Osteoblast (primary cell): ENCODE data around the gene IQCM. TPM values are rescaled to one million over a fixed set of nuclear protein-coding genes. Genes with fewer than 3 reads are reported as not detected.

Source experiments
- DNase-seq: peaks from one replicate; pipeline ENCODE4 v3.0.0; 2011; ENCODE audit warnings: low spot score, mixed read lengths; ENCODE audit not compliant: insufficient read length; ENCODE audit errors: missing footprints
- H2AFZ ChIP-seq: 2 replicates; pipeline ENCODE4 v1.6.0; 2011; ENCODE audit warnings: mild to moderate bottlenecking, low read length
- H3K27ac ChIP-seq: 2 replicates; pipeline ENCODE4 v1.5.1; 2011; ENCODE audit warnings: mild to moderate bottlenecking, low read depth, low read length, moderate library complexity
- H3K27me3 ChIP-seq: 2 replicates; pipeline ENCODE4 v1.6.0; 2012; ENCODE audit warnings: mild to moderate bottlenecking, control low read depth, inconsistent platforms, low read length, moderate library complexity; ENCODE audit not compliant: insufficient read depth
- H3K36me3 ChIP-seq: 2 replicates; pipeline ENCODE4 v1.5.1; 2011; ENCODE audit warnings: mild to moderate bottlenecking, low read length, control low read depth, moderate library complexity; ENCODE audit not compliant: insufficient read depth
- H3K4me1 ChIP-seq: 2 replicates; pipeline ENCODE4 v1.5.1; 2011; ENCODE audit warnings: mild to moderate bottlenecking, low read length, control low read depth, moderate library complexity; ENCODE audit not compliant: insufficient read depth
- H3K4me2 ChIP-seq: 2 replicates; pipeline ENCODE4 v1.6.0; 2011; ENCODE audit warnings: mild to moderate bottlenecking, low read length; ENCODE audit not compliant: insufficient read depth
- H3K4me3 ChIP-seq: fragments of 200-600 bp; sonication (generic); 3 replicates; pipeline ENCODE4 v1.5.1; 2012; ENCODE audit warnings: mild to moderate bottlenecking, low read length, inconsistent platforms; ENCODE audit not compliant: insufficient read depth
- H3K79me2 ChIP-seq: 2 replicates; pipeline ENCODE4 v1.6.0; 2012; ENCODE audit warnings: mild to moderate bottlenecking, low read length, control low read depth, inconsistent platforms; ENCODE audit not compliant: insufficient read depth
- H3K9me3 ChIP-seq: 2 replicates; pipeline ENCODE4 v1.5.1; 2011; ENCODE audit warnings: low read depth, low read length, control low read depth
- H4K20me1 ChIP-seq: 2 replicates; pipeline ENCODE4 v1.6.0; 2012; ENCODE audit warnings: mild to moderate bottlenecking, low read length, control low read depth; ENCODE audit not compliant: insufficient read depth
- CTCF ChIP-seq: IDR thresholded peaks from 2 replicates; pipeline ENCODE4 v1.5.1; 2011; ENCODE audit warnings: mild to moderate bottlenecking, low read depth, low read length, moderate library complexity; ENCODE audit errors: extremely low read depth
- total RNA-seq: library from RNA; depleted of rRNA; stranded (reverse); fragments of >200 nt; gene quantifications from 2 replicates; pipeline ENCODE4 v1.2.3, GENCODE V29; 2012

IQCM gene
- total RNA-seq, 1 donor = not detected

GRCh38 chr4:149746276-149746675 is 69.4 kb downstream of the IQCM start:
- Histone ChIP-seq H3K9me3 (no peaks in the 10 kb centered on the region), H3K4me2 (no peak overlapping the region), H3K79me2 (no peaks in the 10 kb centered on the region), H3K27ac (no peak overlapping the region), H4K20me1 (no peaks in the 10 kb centered on the region), H3K36me3 (no peaks in the 10 kb centered on the region), H2AFZ (no peak overlapping the region), H3K4me3 (no peak overlapping the region), H3K4me1 (no peaks in the 10 kb centered on the region), H3K27me3 (no peaks in the 10 kb centered on the region)
- no peak for TF ChIP-seq CTCF
- no peak for DNase-seq

GRCh38 chr4:149741186-149741831 is 74.3 kb downstream of the IQCM start:
- Histone ChIP-seq H3K27me3 (no peaks in the 10 kb centered on the region), H4K20me1 (no peaks in the 10 kb centered on the region), H3K4me3 (no peak overlapping the region), H3K9me3 (no peaks in the 10 kb centered on the region), H3K79me2 (no peaks in the 10 kb centered on the region), H2AFZ (no peak overlapping the region), H3K27ac (no peak overlapping the region), H3K4me2 (no peak overlapping the region), H3K4me1 (no peaks in the 10 kb centered on the region), H3K36me3 (no peaks in the 10 kb centered on the region)
- TF ChIP-seq CTCF = no peak
- DNase-seq = no peak

DNA sequence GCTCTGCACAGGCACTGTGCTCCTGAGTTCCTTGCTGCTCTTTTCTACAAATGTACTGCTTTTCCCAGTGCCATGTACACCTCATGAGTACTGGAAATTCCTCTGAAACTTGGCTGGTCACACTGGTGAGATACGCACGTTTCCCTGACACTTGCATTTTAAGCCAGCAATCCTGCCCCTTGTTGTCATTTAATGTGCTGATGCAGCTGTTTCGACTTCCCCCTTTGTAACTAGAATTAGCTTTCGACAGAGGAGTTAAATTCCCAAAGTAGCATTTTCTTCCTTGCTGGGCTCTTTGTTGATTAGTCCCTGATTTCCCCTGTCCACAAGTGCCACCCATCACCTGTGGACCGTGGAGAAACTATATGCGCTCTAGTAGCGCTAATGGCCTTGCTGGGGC is 77.5 kb downstream of the IQCM start:
- no peak for DNase-seq
- Histone ChIP-seq H3K27ac (no peak overlapping the region), H3K4me3 (no peak overlapping the region), H3K9me3 (no peaks in the 10 kb centered on the region), H3K4me1 (no peaks in the 10 kb centered on the region), H2AFZ (no peak overlapping the region), H3K79me2 (no peaks in the 10 kb centered on the region), H3K4me2 (no peak overlapping the region), H4K20me1 (no peaks in the 10 kb centered on the region), H3K36me3 (no peaks in the 10 kb centered on the region), H3K27me3 (no peaks in the 10 kb centered on the region)
- no peak for TF ChIP-seq CTCF

DNA sequence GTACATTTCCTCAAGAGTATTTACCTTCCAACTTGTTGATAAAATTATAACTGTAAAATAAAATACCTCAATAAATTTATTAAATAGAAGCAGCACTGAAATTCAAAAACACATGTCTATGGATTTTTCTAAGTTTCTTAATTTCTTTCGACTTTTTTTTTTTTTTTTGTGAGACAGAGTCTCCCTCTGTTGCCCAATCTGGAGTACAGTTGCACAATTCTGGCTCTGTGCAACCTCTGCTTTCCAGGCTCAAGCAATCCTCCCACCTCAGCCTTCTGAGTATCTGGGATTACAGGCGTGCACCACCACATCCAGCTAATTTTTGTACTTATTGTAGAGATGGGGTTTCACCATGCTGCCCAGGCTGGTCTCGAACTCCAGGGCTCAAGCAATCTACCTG is 79.8 kb downstream of the IQCM start:
- no peaks in the 10 kb centered on the region for H3K9me3 ChIP-seq
- no peak overlapping the region for H3K4me2 ChIP-seq
- no peaks in the 10 kb centered on the region for H4K20me1 ChIP-seq
- H3K4me3 ChIP-seq = no peak overlapping the region
- no peak overlapping the region for H3K27ac ChIP-seq
- TF ChIP-seq CTCF = no peak
- no peaks in the 10 kb centered on the region for H3K27me3 ChIP-seq
- no peak for DNase-seq
- no peaks in the 10 kb centered on the region for H3K4me1 ChIP-seq
- H2AFZ ChIP-seq = no peak overlapping the region
- H3K79me2 ChIP-seq = no peaks in the 10 kb centered on the region
- no peaks in the 10 kb centered on the region for H3K36me3 ChIP-seq
